DND-41 (cell line): ENCODE data around the gene PRKCE.

ENCODE experiments used
- ATAC-seq: fragments of 200-7000 bp; cut with Tn5 transposase; 3 replicates; pipeline ENCODE4 v1.9.1; 2021; ENCODE audit warnings: low read depth; ENCODE audit not compliant: insufficient read depth
- DNase-seq: peaks from one replicate; pipeline ENCODE4 v3.0.0-alpha.2; 2020
- H2AFZ ChIP-seq: 2 replicates; pipeline ENCODE4 v1.6.0; 2012; ENCODE audit warnings: low read depth, low read length
- H3K27ac ChIP-seq: 2 replicates; pipeline ENCODE4 v1.5.1; 2012; ENCODE audit warnings: low read length, inconsistent platforms
- H3K27me3 ChIP-seq: fragments of 200-600 bp; sonication (generic); 2 replicates; pipeline ENCODE4 v1.6.0; 2012; ENCODE audit warnings: low read length, mild to moderate bottlenecking, inconsistent platforms; ENCODE audit not compliant: insufficient read depth, poor library complexity
- H3K36me3 ChIP-seq: 2 replicates; pipeline ENCODE4 v1.5.1; 2012; ENCODE audit warnings: low read length, inconsistent platforms; ENCODE audit not compliant: insufficient read depth
- H3K4me1 ChIP-seq: 2 replicates; pipeline ENCODE4 v1.5.1; 2012; ENCODE audit warnings: mild to moderate bottlenecking, low read length; ENCODE audit not compliant: insufficient read depth
- H3K4me2 ChIP-seq: 2 replicates; pipeline ENCODE4 v1.6.0; 2012; ENCODE audit warnings: mild to moderate bottlenecking, moderate library complexity, low read length, inconsistent platforms; ENCODE audit not compliant: insufficient read depth
- H3K4me3 ChIP-seq, 2 experiments: fragments of 200-600 bp in 1 of 2; shearing (Covaris generic) in 1 of 2; 2 replicates each; pipeline ENCODE4 v1.5.1; 2012 to 2016; ENCODE audit warnings: inconsistent platforms in 2 of 2, low read length in 2 of 2, mild to moderate bottlenecking in 2 of 2, low read depth in 1 of 2, moderate library complexity in 1 of 2
- H3K79me2 ChIP-seq: 2 replicates; pipeline ENCODE4 v1.6.0; 2012; ENCODE audit warnings: low read length, inconsistent platforms; ENCODE audit not compliant: insufficient read depth
- H3K9ac ChIP-seq: 2 replicates; pipeline ENCODE4 v1.6.0; 2012; ENCODE audit warnings: low read depth, mild to moderate bottlenecking, inconsistent platforms, low read length, moderate library complexity
- H3K9me3 ChIP-seq: 2 replicates; pipeline ENCODE4 v1.5.1; 2012; ENCODE audit warnings: low read length, moderate library complexity, mild to moderate bottlenecking, inconsistent platforms; ENCODE audit not compliant: insufficient read depth, severe bottlenecking
- H4K20me1 ChIP-seq: 2 replicates; pipeline ENCODE4 v1.6.0; 2012; ENCODE audit warnings: low read length; ENCODE audit not compliant: insufficient read depth
- EZH2 ChIP-seq: IDR thresholded peaks from 3 replicates; pipeline ENCODE4 v1.6.1; 2012; ENCODE audit warnings: borderline replicate concordance, low read depth, mild to moderate bottlenecking, moderate library complexity, low read length, inconsistent platforms; ENCODE audit not compliant: severe bottlenecking
- TF ChIP-seq, protein P1 (sequence below): IDR thresholded peaks from 2 replicates; pipeline ENCODE4 v1.5.1; 2012; ENCODE audit warnings: borderline replicate concordance, low read length, moderate library complexity, mild to moderate bottlenecking; ENCODE audit not compliant: poor library complexity, severe bottlenecking; ENCODE audit errors: extremely low read depth

Gene PRKCE

DNA sequence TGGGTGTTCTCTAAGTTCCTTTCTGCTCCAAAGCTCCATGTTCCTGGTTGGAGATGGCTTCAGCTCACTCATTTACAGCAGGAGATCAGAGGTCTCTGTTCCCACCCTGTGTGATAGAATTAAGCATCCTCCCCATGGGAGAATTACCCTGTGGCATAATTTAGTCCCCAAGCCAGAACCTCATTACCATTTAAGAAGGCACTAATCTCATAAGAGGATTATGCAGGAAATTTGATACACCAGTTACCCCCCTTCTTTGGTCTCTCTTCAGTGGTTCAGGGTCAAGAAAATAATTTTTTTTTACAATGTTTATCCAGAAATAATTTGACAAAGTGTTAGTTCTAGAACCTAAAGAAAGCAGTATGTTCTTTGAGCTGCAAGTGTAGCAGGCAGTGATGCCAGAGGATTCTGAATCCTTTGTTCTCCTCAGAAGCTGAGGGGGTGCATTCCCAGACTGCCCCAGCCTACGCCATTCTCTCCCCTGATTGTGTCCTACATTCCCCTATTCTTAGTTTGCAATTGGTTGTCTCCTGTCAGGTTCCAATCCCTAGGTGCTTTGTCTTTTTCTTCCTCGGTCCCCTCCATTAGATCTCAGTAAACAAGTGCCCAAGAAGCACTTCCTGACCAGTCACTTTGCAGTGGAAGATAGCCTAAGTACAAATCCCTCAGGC is 163.6 kb downstream of the PRKCE start:
- Histone ChIP-seq H3K9ac (no peak overlapping the region), H3K9me3 (no peaks in the 10 kb centered on the region), H3K4me1 (no peaks in the 10 kb centered on the region), H3K79me2 (no peaks in the 10 kb centered on the region), H3K4me2 (no peak overlapping the region), H3K27ac (no peak overlapping the region), H3K36me3 (no peaks in the 10 kb centered on the region), H4K20me1 (no peaks in the 10 kb centered on the region), H3K4me3 (no peak overlapping the region), H2AFZ (no peak overlapping the region), H3K27me3 (no peaks in the 10 kb centered on the region)
- DNase-seq = no peak
- ATAC-seq = no peak
- TF ChIP-seq, protein P1, sequence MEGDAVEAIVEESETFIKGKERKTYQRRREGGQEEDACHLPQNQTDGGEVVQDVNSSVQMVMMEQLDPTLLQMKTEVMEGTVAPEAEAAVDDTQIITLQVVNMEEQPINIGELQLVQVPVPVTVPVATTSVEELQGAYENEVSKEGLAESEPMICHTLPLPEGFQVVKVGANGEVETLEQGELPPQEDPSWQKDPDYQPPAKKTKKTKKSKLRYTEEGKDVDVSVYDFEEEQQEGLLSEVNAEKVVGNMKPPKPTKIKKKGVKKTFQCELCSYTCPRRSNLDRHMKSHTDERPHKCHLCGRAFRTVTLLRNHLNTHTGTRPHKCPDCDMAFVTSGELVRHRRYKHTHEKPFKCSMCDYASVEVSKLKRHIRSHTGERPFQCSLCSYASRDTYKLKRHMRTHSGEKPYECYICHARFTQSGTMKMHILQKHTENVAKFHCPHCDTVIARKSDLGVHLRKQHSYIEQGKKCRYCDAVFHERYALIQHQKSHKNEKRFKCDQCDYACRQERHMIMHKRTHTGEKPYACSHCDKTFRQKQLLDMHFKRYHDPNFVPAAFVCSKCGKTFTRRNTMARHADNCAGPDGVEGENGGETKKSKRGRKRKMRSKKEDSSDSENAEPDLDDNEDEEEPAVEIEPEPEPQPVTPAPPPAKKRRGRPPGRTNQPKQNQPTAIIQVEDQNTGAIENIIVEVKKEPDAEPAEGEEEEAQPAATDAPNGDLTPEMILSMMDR = no peak
- TF ChIP-seq EZH2 = no peak

DNA sequence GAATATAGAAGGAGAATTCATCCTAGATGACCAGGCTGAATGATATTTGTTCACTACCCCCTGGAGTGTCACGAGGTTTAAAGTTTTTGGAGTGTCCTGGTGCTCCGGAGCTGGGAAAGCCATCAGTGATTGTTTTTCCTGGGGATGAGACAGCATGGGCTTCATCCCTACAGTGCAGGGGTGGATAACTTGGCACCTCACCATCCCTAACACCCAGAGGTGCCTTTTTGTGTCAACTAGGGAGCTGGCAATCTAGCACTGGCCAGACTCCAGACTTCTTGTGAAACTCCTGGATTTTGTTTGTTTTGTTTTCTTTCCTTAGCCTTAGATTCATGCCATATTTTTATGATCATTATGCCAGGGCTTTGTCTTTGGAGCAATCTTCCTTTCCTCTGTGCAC is 164.8 kb downstream of the PRKCE start:
- Histone ChIP-seq H3K9ac (no peak overlapping the region), H3K4me3 (no peak overlapping the region), H3K9me3 (no peaks in the 10 kb centered on the region), H3K79me2 (no peaks in the 10 kb centered on the region), H3K27me3 (no peaks in the 10 kb centered on the region), H3K4me1 (no peaks in the 10 kb centered on the region), H2AFZ (no peak overlapping the region), H3K27ac (no peak overlapping the region), H4K20me1 (no peaks in the 10 kb centered on the region), H3K4me2 (no peak overlapping the region), H3K36me3 (no peaks in the 10 kb centered on the region)
- TF ChIP-seq, protein P1 = no peak
- TF ChIP-seq EZH2 = no peak
- no peak for ATAC-seq
- no peak for DNase-seq

DNA sequence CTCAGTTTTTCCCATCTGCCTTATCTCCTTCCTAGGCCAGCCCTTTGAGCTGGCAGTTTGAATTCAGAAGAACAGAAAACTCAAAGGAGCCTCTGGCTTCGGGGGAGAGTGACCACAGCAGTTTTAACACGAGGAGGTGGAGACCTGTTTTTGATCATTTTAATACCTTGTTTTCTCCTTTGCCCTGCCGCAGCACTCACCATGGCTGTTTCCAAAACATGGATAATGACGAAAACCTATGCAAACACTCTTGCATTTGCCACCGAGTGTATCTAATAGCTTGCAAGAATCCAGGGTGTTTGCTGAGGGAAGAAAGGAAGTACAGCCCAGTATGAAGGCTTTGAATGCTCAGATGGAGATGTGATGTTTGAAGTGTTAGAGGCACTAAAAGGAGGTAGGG is 167.1 kb downstream of the PRKCE start:
- H3K27me3 ChIP-seq = no peaks in the 10 kb centered on the region
- no peak overlapping the region for H3K9ac ChIP-seq
- H3K79me2 ChIP-seq = no peaks in the 10 kb centered on the region
- no peak for ATAC-seq
- H3K4me1 ChIP-seq = peaks cover 1% of the 10 kb centered on the region; the same call in 1 of the 2 replicates
- H3K9me3 ChIP-seq = no peaks in the 10 kb centered on the region
- no peaks in the 10 kb centered on the region for H3K36me3 ChIP-seq
- no peak overlapping the region for H3K27ac ChIP-seq
- H2AFZ ChIP-seq = no peak overlapping the region
- no peak for TF ChIP-seq EZH2
- TF ChIP-seq, protein P1 = no peak
- H3K4me2 ChIP-seq = no peak overlapping the region
- H3K4me3 ChIP-seq = no peak overlapping the region
- H4K20me1 ChIP-seq = no peaks in the 10 kb centered on the region
- DNase-seq = no peak
